ENCODE results near the gene LSS. TPM values are rescaled to one million over a fixed set of nuclear protein-coding genes. Genes with fewer than 3 reads are reported as not detected.

The LSS gene
- total RNA-seq, 6 donors from 2014 or later = 71.7 to 266 (median 135) TPM

DNA sequence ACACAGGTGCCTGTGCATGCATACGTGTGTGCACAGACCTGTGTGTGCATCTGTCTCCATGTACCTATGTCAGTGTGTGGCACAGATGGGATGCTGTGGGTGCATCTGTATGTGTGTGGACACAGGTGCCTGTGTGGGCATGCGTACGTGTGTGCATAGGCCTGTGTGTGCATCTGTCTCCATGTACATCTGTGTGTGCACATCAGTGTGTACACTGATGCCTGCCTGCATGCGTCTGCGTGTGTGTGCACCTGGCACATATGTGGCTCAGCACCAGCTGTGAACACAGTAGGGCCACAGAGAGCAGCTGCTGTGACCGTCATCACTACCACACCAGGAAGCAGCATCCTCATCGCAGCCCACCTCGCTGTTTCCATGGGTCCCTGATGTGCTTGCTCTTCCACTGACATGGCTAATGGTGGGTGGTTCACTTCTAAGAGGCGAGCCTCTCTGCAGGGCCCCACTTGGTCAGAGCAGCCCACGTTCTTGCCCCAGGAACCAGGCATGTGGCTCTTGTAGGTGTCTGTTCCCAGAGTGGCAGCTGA is 34.7 kb downstream of the LSS start:
- Histone ChIP-seq H3K4me3 (no peak overlapping the region), H3K27ac (no peak overlapping the region), H3K9me3 (no peaks in the 10 kb centered on the region), H3K4me1 (peaks cover 8 to 24% (median 12%) of the 10 kb centered on the region in 4 donors), H3K36me3 (peaks cover 23 to 91% (median 70%) of the 10 kb centered on the region in 4 donors), H3K27me3 (no peaks in the 10 kb centered on the region)
- 88 to 93% methylated on average over 10 of the region's 10 CpGs for WGBS, 2 donors
- ATAC-seq (ENCODE audit: low FRiP score in 2 of 2) = no peak
- DNase-seq = no peak
- no peak for TF ChIP-seq POLR2AphosphoS5 (IDR thresholded peaks at IDR 0.05)
- no peak for TF ChIP-seq EP300 (IDR thresholded peaks at IDR 0.05)
- TF ChIP-seq, protein P1, sequence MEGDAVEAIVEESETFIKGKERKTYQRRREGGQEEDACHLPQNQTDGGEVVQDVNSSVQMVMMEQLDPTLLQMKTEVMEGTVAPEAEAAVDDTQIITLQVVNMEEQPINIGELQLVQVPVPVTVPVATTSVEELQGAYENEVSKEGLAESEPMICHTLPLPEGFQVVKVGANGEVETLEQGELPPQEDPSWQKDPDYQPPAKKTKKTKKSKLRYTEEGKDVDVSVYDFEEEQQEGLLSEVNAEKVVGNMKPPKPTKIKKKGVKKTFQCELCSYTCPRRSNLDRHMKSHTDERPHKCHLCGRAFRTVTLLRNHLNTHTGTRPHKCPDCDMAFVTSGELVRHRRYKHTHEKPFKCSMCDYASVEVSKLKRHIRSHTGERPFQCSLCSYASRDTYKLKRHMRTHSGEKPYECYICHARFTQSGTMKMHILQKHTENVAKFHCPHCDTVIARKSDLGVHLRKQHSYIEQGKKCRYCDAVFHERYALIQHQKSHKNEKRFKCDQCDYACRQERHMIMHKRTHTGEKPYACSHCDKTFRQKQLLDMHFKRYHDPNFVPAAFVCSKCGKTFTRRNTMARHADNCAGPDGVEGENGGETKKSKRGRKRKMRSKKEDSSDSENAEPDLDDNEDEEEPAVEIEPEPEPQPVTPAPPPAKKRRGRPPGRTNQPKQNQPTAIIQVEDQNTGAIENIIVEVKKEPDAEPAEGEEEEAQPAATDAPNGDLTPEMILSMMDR (IDR thresholded peaks at IDR 0.05) = no peak
- no peak for TF ChIP-seq POLR2A (IDR thresholded peaks at IDR 0.05)

- ATAC-seq (ENCODE audit: low FRiP score in 2 of 2) = no peak
- TF ChIP-seq, protein P1 (IDR thresholded peaks at IDR 0.05) = no peak
- TF ChIP-seq POLR2AphosphoS5 (IDR thresholded peaks at IDR 0.05) (no peak), POLR2A (IDR thresholded peaks at IDR 0.05) (no peak), EP300 (IDR thresholded peaks at IDR 0.05) (no peak)
- Histone ChIP-seq H3K4me1 (peaks cover 8 to 30% (median 20%) of the 10 kb centered on the region in 4 donors), H3K27ac (peak overlapping the region in 1 of 4 donors; percentile 90), H3K4me3 (no peak overlapping the region), H3K9me3 (no peaks in the 10 kb centered on the region), H3K27me3 (no peaks in the 10 kb centered on the region), H3K36me3 (peaks cover 23 to 74% (median 60%) of the 10 kb centered on the region in 4 donors)
- DNase-seq = no peak
- 92 to 97% methylated on average over 15 to 19 of the region's 20 CpGs for WGBS, 2 donors
These were observed 36.6 kb downstream of the LSS start for GRCh38 chr21:46191686-46192575.

DNA sequence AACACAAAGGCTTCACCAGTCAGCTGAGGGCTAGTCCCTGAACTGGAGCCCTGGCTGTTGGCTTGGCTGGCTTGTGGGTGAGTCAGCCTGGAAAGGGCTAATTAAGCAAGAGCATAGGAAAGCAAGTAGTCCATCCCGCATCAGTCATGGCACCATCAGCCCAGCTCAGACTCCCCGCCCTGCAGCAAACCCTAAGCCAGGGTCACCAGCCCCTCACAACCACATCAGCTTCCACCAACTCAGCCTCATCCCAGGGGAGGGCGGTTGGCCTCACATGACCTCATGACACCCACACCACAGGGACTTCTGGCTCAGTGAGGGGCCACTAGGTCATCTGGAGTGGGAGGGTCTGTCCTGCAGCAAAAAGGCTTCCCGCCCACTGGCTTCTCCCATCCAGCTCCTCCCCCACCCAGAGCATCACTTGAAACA is 37.3 kb downstream of the LSS start:
- Histone ChIP-seq H3K4me3 (no peak overlapping the region), H3K36me3 (peaks cover 23 to 68% (median 54%) of the 10 kb centered on the region in 4 donors), H3K27ac (peak overlapping the region in 2 of 4 donors; percentile 90), H3K9me3 (no peaks in the 10 kb centered on the region), H3K4me1 (peaks cover 8 to 30% (median 20%) of the 10 kb centered on the region in 4 donors), H3K27me3 (no peaks in the 10 kb centered on the region)
- DNase-seq = no peak
- WGBS, 2 donors = 92 to 96% methylated on average over 3 to 4 of the region's 4 CpGs
- TF ChIP-seq, protein P1 (IDR thresholded peaks at IDR 0.05) = no peak
- TF ChIP-seq EP300 (IDR thresholded peaks at IDR 0.05) = no peak
- TF ChIP-seq POLR2A (IDR thresholded peaks at IDR 0.05) = no peak
- TF ChIP-seq POLR2AphosphoS5 (IDR thresholded peaks at IDR 0.05) = no peak
- ATAC-seq (ENCODE audit: low FRiP score in 2 of 2) = peak in 1 of 2 donors; percentile 76

GRCh38 chr21:46190491-46191131 is 38.0 kb downstream of the LSS start:
- no peak for TF ChIP-seq POLR2AphosphoS5 (IDR thresholded peaks at IDR 0.05)
- TF ChIP-seq, protein P1 (IDR thresholded peaks at IDR 0.05) = no peak
- TF ChIP-seq EP300 (IDR thresholded peaks at IDR 0.05) = no peak
- no peak for TF ChIP-seq POLR2A (IDR thresholded peaks at IDR 0.05)
- H3K9me3 ChIP-seq = no peaks in the 10 kb centered on the region
- ATAC-seq (ENCODE audit: low FRiP score in 2 of 2) = peak in 1 of 2 donors; percentile 9
- H3K27me3 ChIP-seq = no peaks in the 10 kb centered on the region
- peaks cover 17 to 61% (median 47%) of the 10 kb centered on the region in 4 donors for H3K36me3 ChIP-seq
- peaks cover 8 to 32% (median 20%) of the 10 kb centered on the region in 4 donors for H3K4me1 ChIP-seq
- 96 to 98% methylated on average over 3 to 15 of the region's 15 CpGs for WGBS, 2 donors
- H3K4me3 ChIP-seq = no peak overlapping the region
- peak overlapping the region in 3 of 4 donors; percentile 83 to 90 (median 90) for H3K27ac ChIP-seq
- DNase-seq = no peak
